Suprapubic skin (tissue), 4 donors: ENCODE data around the gene DRC1.

Experiments used
- EP300 ChIP-seq: sonication (generic); formaldehyde crosslinking; IDR thresholded peaks from one replicate; pipeline ENCODE4 v1.6.1; 2017; ENCODE audit warnings: antibody characterized with exemption
- POLR2A ChIP-seq, 2 donors: fragments of 450-650 bp; IDR thresholded peaks; one replicate each; pipeline ENCODE4 v1.6.1; 2017; ENCODE audit warnings: antibody characterized with exemption in 2 of 2, mild to moderate bottlenecking in 2 of 2, moderate library complexity in 2 of 2
- POLR2AphosphoS5 ChIP-seq, 3 donors: sonication (generic); formaldehyde crosslinking; IDR thresholded peaks; one replicate each; pipeline ENCODE4 v1.6.1; 2017; ENCODE audit warnings: antibody characterized with exemption in 3 of 3
- TF ChIP-seq, protein P1 (sequence below), 2 donors: fragments of 200-600 bp in 1 of 2; fragments of 450-650 bp in 1 of 2; sonication (generic) in 1 of 2; IDR thresholded peaks; one replicate each; pipeline ENCODE4 v1.5.1; 2016 to 2019; ENCODE audit warnings: antibody characterized with exemption in 2 of 2, mild to moderate bottlenecking in 1 of 2, moderate library complexity in 1 of 2

- TF ChIP-seq, protein P1, sequence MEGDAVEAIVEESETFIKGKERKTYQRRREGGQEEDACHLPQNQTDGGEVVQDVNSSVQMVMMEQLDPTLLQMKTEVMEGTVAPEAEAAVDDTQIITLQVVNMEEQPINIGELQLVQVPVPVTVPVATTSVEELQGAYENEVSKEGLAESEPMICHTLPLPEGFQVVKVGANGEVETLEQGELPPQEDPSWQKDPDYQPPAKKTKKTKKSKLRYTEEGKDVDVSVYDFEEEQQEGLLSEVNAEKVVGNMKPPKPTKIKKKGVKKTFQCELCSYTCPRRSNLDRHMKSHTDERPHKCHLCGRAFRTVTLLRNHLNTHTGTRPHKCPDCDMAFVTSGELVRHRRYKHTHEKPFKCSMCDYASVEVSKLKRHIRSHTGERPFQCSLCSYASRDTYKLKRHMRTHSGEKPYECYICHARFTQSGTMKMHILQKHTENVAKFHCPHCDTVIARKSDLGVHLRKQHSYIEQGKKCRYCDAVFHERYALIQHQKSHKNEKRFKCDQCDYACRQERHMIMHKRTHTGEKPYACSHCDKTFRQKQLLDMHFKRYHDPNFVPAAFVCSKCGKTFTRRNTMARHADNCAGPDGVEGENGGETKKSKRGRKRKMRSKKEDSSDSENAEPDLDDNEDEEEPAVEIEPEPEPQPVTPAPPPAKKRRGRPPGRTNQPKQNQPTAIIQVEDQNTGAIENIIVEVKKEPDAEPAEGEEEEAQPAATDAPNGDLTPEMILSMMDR (IDR thresholded peaks at IDR 0.05), result no peak
- no peak for TF ChIP-seq POLR2AphosphoS5 (IDR thresholded peaks at IDR 0.05)
- TF ChIP-seq POLR2A (IDR thresholded peaks at IDR 0.05), result no peak
- TF ChIP-seq EP300, result no peak
Observed at GRCh38 chr2:26414311-26414710, 12.6 kb downstream of the DRC1 start.
